Memory B cell (primary cell): ENCODE data around the gene JMY.
A peak's percentile ranks its signal among the peaks of the same experiment; 100 is the strongest.

ENCODE experiments used
- ATAC-seq: fragments of 150-1000 bp; cut with Tn5 transposase; 2 replicates; pipeline ENCODE4 v1.10.0; 2021; ENCODE audit warnings: low read depth, mild to moderate bottlenecking, moderate library complexity
- DNase-seq, 2 donors: peaks; one replicate each; pipeline ENCODE4 v3.0.0; 2022; ENCODE audit warnings: low spot score in 2 of 2
- H3K27ac Mint-ChIP-seq: one replicate; pipeline ENCODE4 v1.8.0; 2022; ENCODE audit warnings: mild to moderate bottlenecking, moderate library complexity, mixed read lengths
- H3K27me3 Mint-ChIP-seq: one replicate; pipeline ENCODE4 v1.8.0; 2022; ENCODE audit warnings: mixed read lengths
- H3K36me3 Mint-ChIP-seq: one replicate; pipeline ENCODE4 v1.8.0; 2022; ENCODE audit warnings: mild to moderate bottlenecking, mixed read lengths
- H3K4me1 Mint-ChIP-seq: one replicate; pipeline ENCODE4 v1.8.0; 2022; ENCODE audit warnings: mixed read lengths
- H3K4me3 Mint-ChIP-seq: one replicate; pipeline ENCODE4 v1.8.0; 2022; ENCODE audit warnings: mild to moderate bottlenecking, moderate library complexity, mixed read lengths
- H3K9me3 Mint-ChIP-seq: one replicate; pipeline ENCODE4 v1.8.0; 2022; ENCODE audit warnings: mixed read lengths

The JMY gene

GRCh38 chr5:79287907-79288306 is 52.0 kb downstream of the JMY start:
- Mint-ChIP-seq H3K4me3 (no peak overlapping the region), H3K27ac (peak overlapping the region; percentile 48), H3K36me3 (peaks cover 32% of the 10 kb centered on the region), H3K27me3 (no peaks in the 10 kb centered on the region), H3K4me1 (peaks cover 2% of the 10 kb centered on the region), H3K9me3 (no peaks in the 10 kb centered on the region)
- ATAC-seq (no peak), DNase-seq (no peak)

GRCh38 chr5:79295029-79295428 is 59.1 kb downstream of the JMY start:
- H3K9me3 Mint-ChIP-seq: no peaks in the 10 kb centered on the region
- peaks cover 2% of the 10 kb centered on the region for H3K4me1 Mint-ChIP-seq
- ATAC-seq (no peak), DNase-seq (no peak)
- H3K27ac Mint-ChIP-seq: no peak overlapping the region
- no peaks in the 10 kb centered on the region for H3K27me3 Mint-ChIP-seq
- H3K36me3 Mint-ChIP-seq: peaks cover 32% of the 10 kb centered on the region
- H3K4me3 Mint-ChIP-seq: no peak overlapping the region

- DNase-seq: no peak
- peaks cover 2% of the 10 kb centered on the region for H3K4me1 Mint-ChIP-seq
- ATAC-seq: no peak
- peaks cover 23% of the 10 kb centered on the region for H3K36me3 Mint-ChIP-seq
- no peaks in the 10 kb centered on the region for H3K27me3 Mint-ChIP-seq
- no peaks in the 10 kb centered on the region for H3K9me3 Mint-ChIP-seq
- H3K4me3 Mint-ChIP-seq: no peak overlapping the region
- H3K27ac Mint-ChIP-seq: no peak overlapping the region
Measured at GRCh38 chr5:79297661-79298060, 61.7 kb downstream of the JMY start.

GRCh38 chr5:79301046-79301712 is 65.2 kb downstream of the JMY start:
- H3K27me3 Mint-ChIP-seq: no peaks in the 10 kb centered on the region
- no peak overlapping the region for H3K4me3 Mint-ChIP-seq
- H3K27ac Mint-ChIP-seq: no peak overlapping the region
- DNase-seq (no peak), ATAC-seq (no peak)
- H3K4me1 Mint-ChIP-seq: no peaks in the 10 kb centered on the region
- H3K9me3 Mint-ChIP-seq: no peaks in the 10 kb centered on the region
- peaks cover 18% of the 10 kb centered on the region for H3K36me3 Mint-ChIP-seq

- Mint-ChIP-seq H3K27me3 (no peaks in the 10 kb centered on the region), H3K4me3 (no peak overlapping the region), H3K36me3 (peaks cover 23% of the 10 kb centered on the region), H3K27ac (no peak overlapping the region), H3K9me3 (no peaks in the 10 kb centered on the region), H3K4me1 (no peaks in the 10 kb centered on the region)
- ATAC-seq: no peak
- DNase-seq: no peak
Measured at GRCh38 chr5:79302454-79302853, 66.5 kb downstream of the JMY start.

GRCh38 chr5:79305706-79306105 is 69.8 kb downstream of the JMY start:
- Mint-ChIP-seq H3K4me3 (no peak overlapping the region), H3K27me3 (no peaks in the 10 kb centered on the region), H3K4me1 (no peaks in the 10 kb centered on the region), H3K27ac (no peak overlapping the region), H3K36me3 (peaks cover 23% of the 10 kb centered on the region), H3K9me3 (no peaks in the 10 kb centered on the region)
- ATAC-seq: no peak
- no peak for DNase-seq

- Mint-ChIP-seq H3K4me1 (no peaks in the 10 kb centered on the region), H3K36me3 (peaks cover 27% of the 10 kb centered on the region), H3K9me3 (no peaks in the 10 kb centered on the region), H3K27me3 (no peaks in the 10 kb centered on the region), H3K27ac (no peak overlapping the region), H3K4me3 (no peak overlapping the region)
- DNase-seq (no peak), ATAC-seq (no peak)
Measured at GRCh38 chr5:79318935-79319614, 83.1 kb downstream of the JMY start.

GRCh38 chr5:79329453-79329852 is 93.5 kb downstream of the JMY start:
- Mint-ChIP-seq H3K9me3 (no peaks in the 10 kb centered on the region), H3K27ac (no peak overlapping the region), H3K4me3 (no peak overlapping the region), H3K27me3 (peaks cover 2% of the 10 kb centered on the region), H3K4me1 (no peaks in the 10 kb centered on the region), H3K36me3 (peaks cover 3% of the 10 kb centered on the region)
- ATAC-seq (no peak), DNase-seq (no peak)

- peaks cover 2% of the 10 kb centered on the region for H3K27me3 Mint-ChIP-seq
- DNase-seq (no peak), ATAC-seq (no peak)
- no peak overlapping the region for H3K27ac Mint-ChIP-seq
- peaks cover 5% of the 10 kb centered on the region for H3K36me3 Mint-ChIP-seq
- H3K9me3 Mint-ChIP-seq: peaks cover 3% of the 10 kb centered on the region
- no peaks in the 10 kb centered on the region for H3K4me1 Mint-ChIP-seq
- no peak overlapping the region for H3K4me3 Mint-ChIP-seq
Measured at GRCh38 chr5:79330071-79330470, 94.1 kb downstream of the JMY start.

GRCh38 chr5:79333852-79334557 is 98.1 kb downstream of the JMY start:
- Mint-ChIP-seq H3K27ac (no peak overlapping the region), H3K4me3 (no peak overlapping the region), H3K27me3 (peaks cover 2% of the 10 kb centered on the region), H3K4me1 (no peaks in the 10 kb centered on the region), H3K36me3 (peaks cover 5% of the 10 kb centered on the region), H3K9me3 (peaks cover 6% of the 10 kb centered on the region)
- DNase-seq (no peak), ATAC-seq (no peak)

- H3K27ac Mint-ChIP-seq: no peak overlapping the region
- no peak overlapping the region for H3K4me3 Mint-ChIP-seq
- H3K9me3 Mint-ChIP-seq: no peaks in the 10 kb centered on the region
- peaks cover 5% of the 10 kb centered on the region for H3K27me3 Mint-ChIP-seq
- ATAC-seq: no peak
- H3K36me3 Mint-ChIP-seq: peaks cover 3% of the 10 kb centered on the region
- DNase-seq: no peak
- no peaks in the 10 kb centered on the region for H3K4me1 Mint-ChIP-seq
Measured at GRCh38 chr5:79346420-79346824, 110.5 kb downstream of the JMY start.

GRCh38 chr5:79349047-79349446 is 113.1 kb downstream of the JMY start:
- no peaks in the 10 kb centered on the region for H3K4me1 Mint-ChIP-seq
- H3K9me3 Mint-ChIP-seq: no peaks in the 10 kb centered on the region
- no peak overlapping the region for H3K27ac Mint-ChIP-seq
- peaks cover 3% of the 10 kb centered on the region for H3K36me3 Mint-ChIP-seq
- H3K4me3 Mint-ChIP-seq: no peak overlapping the region
- no peaks in the 10 kb centered on the region for H3K27me3 Mint-ChIP-seq
- no peak for DNase-seq
- no peak for ATAC-seq

GRCh38 chr5:79349881-79350280 is 114.0 kb downstream of the JMY start:
- Mint-ChIP-seq H3K9me3 (no peaks in the 10 kb centered on the region), H3K36me3 (peaks cover 2% of the 10 kb centered on the region), H3K4me3 (no peak overlapping the region), H3K27ac (no peak overlapping the region), H3K27me3 (no peaks in the 10 kb centered on the region), H3K4me1 (no peaks in the 10 kb centered on the region)
- ATAC-seq: no peak
- DNase-seq: no peak

- ATAC-seq (no peak), DNase-seq (no peak)
- Mint-ChIP-seq H3K27me3 (peaks cover 2% of the 10 kb centered on the region), H3K36me3 (peaks cover 2% of the 10 kb centered on the region), H3K27ac (no peak overlapping the region), H3K9me3 (peaks cover 3% of the 10 kb centered on the region), H3K4me1 (no peaks in the 10 kb centered on the region), H3K4me3 (no peak overlapping the region)
Measured at GRCh38 chr5:79357398-79357797, 121.5 kb downstream of the JMY start.
